Measurements from ENCODE around the gene COL8A1. TPM values are rescaled to one million over a fixed set of nuclear protein-coding genes. Genes with fewer than 3 reads are reported as not detected.

COL8A1 gene
- total RNA-seq, 6 experiments from 2014 or later, result 0.56 to 1.5 (median 0.79) TPM

DNA sequence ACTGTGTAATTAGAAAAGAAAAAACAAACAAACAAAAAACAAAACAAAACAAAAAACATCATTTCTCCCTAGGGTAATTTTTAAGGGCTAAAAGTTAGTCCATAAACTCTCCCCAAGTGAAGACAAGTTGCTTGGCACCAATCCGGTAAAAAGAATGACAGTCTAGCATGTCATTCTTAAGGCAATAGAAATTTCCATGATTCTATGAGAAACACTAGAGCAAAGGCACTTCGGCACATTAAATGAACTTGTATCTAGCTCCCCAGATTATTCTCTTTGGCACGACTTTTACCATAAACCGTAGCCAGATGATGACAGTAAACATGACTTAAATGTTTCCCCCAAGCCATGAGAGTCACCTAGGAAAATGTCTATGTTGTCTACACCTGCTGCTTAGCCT lies 10.1 kb downstream of the COL8A1 start:
- Histone ChIP-seq H3K4me3 (no peak overlapping the region), H3K9me3 (no peaks in the 10 kb centered on the region), H3K27ac (no peak overlapping the region), H3K36me3 (no peaks in the 10 kb centered on the region), H3K27me3 (no peaks in the 10 kb centered on the region), H3K4me1 (no peaks in the 10 kb centered on the region)
- TF ChIP-seq, protein P1, sequence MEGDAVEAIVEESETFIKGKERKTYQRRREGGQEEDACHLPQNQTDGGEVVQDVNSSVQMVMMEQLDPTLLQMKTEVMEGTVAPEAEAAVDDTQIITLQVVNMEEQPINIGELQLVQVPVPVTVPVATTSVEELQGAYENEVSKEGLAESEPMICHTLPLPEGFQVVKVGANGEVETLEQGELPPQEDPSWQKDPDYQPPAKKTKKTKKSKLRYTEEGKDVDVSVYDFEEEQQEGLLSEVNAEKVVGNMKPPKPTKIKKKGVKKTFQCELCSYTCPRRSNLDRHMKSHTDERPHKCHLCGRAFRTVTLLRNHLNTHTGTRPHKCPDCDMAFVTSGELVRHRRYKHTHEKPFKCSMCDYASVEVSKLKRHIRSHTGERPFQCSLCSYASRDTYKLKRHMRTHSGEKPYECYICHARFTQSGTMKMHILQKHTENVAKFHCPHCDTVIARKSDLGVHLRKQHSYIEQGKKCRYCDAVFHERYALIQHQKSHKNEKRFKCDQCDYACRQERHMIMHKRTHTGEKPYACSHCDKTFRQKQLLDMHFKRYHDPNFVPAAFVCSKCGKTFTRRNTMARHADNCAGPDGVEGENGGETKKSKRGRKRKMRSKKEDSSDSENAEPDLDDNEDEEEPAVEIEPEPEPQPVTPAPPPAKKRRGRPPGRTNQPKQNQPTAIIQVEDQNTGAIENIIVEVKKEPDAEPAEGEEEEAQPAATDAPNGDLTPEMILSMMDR (IDR thresholded peaks at IDR 0.05), result no peak
- TF ChIP-seq POLR2A (IDR thresholded peaks at IDR 0.05), result no peak
- WGBS (ENCODE audit: insufficient coverage, low coverage, low lambda C conversion rate, missing lambda C conversion rate), result 62% methylated on average over 4 of the region's 4 CpGs
- ATAC-seq, result no peak
- no peak for DNase-seq
- intact Hi-C loops (cut with DNase I), result no loop called here

DNA sequence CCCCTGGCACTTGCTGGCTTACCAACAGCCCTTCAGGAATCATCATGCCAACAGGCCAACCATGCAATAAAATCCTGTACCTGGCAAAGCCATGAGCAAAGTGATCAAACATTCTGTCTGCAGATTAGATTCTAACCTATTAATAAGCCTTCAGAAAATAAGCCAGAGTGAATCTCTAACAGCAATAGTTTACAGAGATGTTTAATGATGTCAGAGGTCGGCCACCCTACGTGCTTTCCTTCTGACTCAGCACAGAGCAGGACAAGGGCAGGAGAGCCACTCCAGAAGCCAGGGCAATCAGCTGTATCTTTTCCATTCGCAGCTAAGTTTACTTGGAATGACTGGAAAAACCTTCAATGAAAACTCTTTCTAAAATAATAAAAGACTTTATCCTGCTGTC lies 13.1 kb downstream of the COL8A1 start:
- Histone ChIP-seq H3K27me3 (no peaks in the 10 kb centered on the region), H3K9me3 (no peaks in the 10 kb centered on the region), H3K27ac (peak overlapping the region in 1 of 3 donors; percentile 15), H3K36me3 (no peaks in the 10 kb centered on the region), H3K4me1 (no peaks in the 10 kb centered on the region), H3K4me3 (no peak overlapping the region)
- 13% methylated on average over 3 of the region's 3 CpGs for WGBS (ENCODE audit: insufficient coverage, low coverage, low lambda C conversion rate, missing lambda C conversion rate)
- intact Hi-C loops (cut with DNase I), result no loop called here
- ATAC-seq (peak; percentile 33 to 76 (median 36)), DNase-seq (no peak)
- TF ChIP-seq POLR2A (IDR thresholded peaks at IDR 0.05), result no peak
- TF ChIP-seq, protein P1 (IDR thresholded peaks at IDR 0.05), result no peak

DNA sequence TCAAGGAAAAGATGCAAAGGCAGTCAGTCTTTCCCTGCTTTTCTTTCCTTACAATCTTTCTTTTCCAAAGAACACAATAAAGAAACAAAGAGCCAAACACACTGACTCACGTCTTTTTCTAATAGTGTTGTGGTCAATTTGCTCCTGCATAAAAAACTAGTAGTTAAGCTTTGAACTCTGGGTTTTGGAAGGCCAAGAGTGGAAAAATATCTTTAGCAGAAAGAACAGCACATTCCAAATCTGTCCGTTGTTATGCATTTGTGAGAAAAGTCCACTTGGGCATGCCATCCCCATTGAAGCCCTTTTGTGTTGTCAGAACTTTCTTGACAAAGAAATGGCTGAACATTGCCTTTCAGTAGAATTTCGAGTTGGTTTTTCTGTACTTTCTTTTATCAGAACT lies 18.2 kb downstream of the COL8A1 start:
- WGBS (ENCODE audit: insufficient coverage, low coverage, low lambda C conversion rate, missing lambda C conversion rate), result 45% methylated on average over 3 of the region's 3 CpGs
- no peaks in the 10 kb centered on the region for H3K4me1 ChIP-seq
- H3K36me3 ChIP-seq, result no peaks in the 10 kb centered on the region
- no peaks in the 10 kb centered on the region for H3K9me3 ChIP-seq
- DNase-seq (no peak), ATAC-seq (no peak)
- no peak overlapping the region for H3K4me3 ChIP-seq
- intact Hi-C loops (cut with DNase I), result no loop called here
- H3K27ac ChIP-seq, result no peak overlapping the region
- no peaks in the 10 kb centered on the region for H3K27me3 ChIP-seq
- TF ChIP-seq, protein P1 (IDR thresholded peaks at IDR 0.05), result no peak
- no peak for TF ChIP-seq POLR2A (IDR thresholded peaks at IDR 0.05)

DNA sequence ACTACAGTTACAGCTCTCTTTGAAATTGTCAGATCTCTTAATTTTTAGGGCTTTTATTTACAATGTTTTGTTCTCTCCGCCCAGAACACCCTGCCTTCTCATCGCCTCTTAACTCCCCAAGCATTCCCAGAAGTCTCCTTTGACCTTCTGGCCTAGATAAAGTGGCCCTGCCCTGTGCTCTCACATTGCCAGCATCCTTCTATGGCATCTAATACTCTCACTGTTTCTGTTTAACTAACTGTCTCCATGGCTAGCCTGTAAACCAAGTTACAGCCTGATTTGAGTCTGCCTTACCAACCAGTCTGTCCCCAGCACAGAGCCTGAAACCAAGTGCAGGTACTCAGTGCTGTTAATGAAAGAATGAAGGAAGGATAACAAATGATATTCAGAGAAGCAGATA lies 19.9 kb downstream of the COL8A1 start:
- TF ChIP-seq, protein P1 (IDR thresholded peaks at IDR 0.05), result no peak
- TF ChIP-seq POLR2A (IDR thresholded peaks at IDR 0.05), result no peak
- Histone ChIP-seq H3K4me1 (no peaks in the 10 kb centered on the region), H3K4me3 (no peak overlapping the region), H3K9me3 (no peaks in the 10 kb centered on the region), H3K36me3 (no peaks in the 10 kb centered on the region), H3K27ac (no peak overlapping the region), H3K27me3 (no peaks in the 10 kb centered on the region)
- WGBS (ENCODE audit: insufficient coverage, low coverage, low lambda C conversion rate, missing lambda C conversion rate), result 52% methylated on average over 2 of the region's 2 CpGs
- DNase-seq (no peak), ATAC-seq (no peak)
- intact Hi-C loops (cut with DNase I), result no loop called here

DNA sequence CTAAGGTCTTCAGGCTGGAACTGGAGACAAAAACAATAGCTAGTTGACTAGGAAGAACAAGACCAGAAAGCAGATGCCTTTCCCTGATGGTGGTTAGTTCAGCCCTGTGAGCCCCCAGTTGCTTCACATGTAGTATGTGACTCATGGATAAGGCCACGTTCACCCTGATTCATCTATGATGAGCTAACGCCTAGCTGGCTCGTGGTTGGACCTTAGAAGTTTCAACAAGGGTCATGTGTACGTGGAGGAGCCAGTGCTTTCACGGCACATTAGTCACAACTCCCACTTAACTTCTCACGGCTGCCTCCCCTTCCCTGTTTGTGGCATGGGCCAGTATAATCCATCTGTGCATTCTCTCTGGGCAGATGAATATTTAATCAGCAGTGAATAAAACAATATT lies 20.6 kb downstream of the COL8A1 start:
- Histone ChIP-seq H3K4me1 (no peaks in the 10 kb centered on the region), H3K36me3 (no peaks in the 10 kb centered on the region), H3K27ac (no peak overlapping the region), H3K27me3 (no peaks in the 10 kb centered on the region), H3K4me3 (no peak overlapping the region), H3K9me3 (no peaks in the 10 kb centered on the region)
- TF ChIP-seq, protein P1 (IDR thresholded peaks at IDR 0.05), result no peak
- TF ChIP-seq POLR2A (IDR thresholded peaks at IDR 0.05), result no peak
- DNase-seq (no peak), ATAC-seq (no peak)
- WGBS (ENCODE audit: insufficient coverage, low coverage, low lambda C conversion rate, missing lambda C conversion rate), result 40% methylated on average over 4 of the region's 6 CpGs
- intact Hi-C loops (cut with DNase I), result no loop called here
